PC-9 (cell line): ENCODE measurements around the gene NBEA. TPM values are rescaled to one million over a fixed set of nuclear protein-coding genes. Genes with fewer than 3 reads are reported as not detected.

Experiments
- BruUV-seq: library from RNA; stranded (reverse); fragments of 400-500 nt; replicated peaks from 2 replicates; lab custom pipeline; 2021; lab: Mats Ljungman, UMichigan
- CTCF ChIA-PET: fragments of 300-600 bp; sonication (Branson Sonifier 250); formaldehyde crosslinking; loops from one replicate; lab custom pipeline; 2022; ENCODE audit warnings: antibody characterized with exemption; lab: Charles Lee
- POLR2A ChIA-PET: fragments of 300-600 bp; sonication (Branson Sonifier 250); formaldehyde crosslinking; loops from one replicate; lab custom pipeline; 2022; ENCODE audit warnings: antibody characterized with exemption; ENCODE audit not compliant: unreplicated experiment; lab: Charles Lee
- DNase-seq, 2 experiments: peaks; one replicate each; pipeline versions ENCODE4 v3.0.0 to v3.0.0-alpha.2; 2015 to 2022; ENCODE audit warnings: mixed read lengths in 1 of 2
- H2AFZ ChIP-seq: fragments of 200-600 bp; sonication (generic); 2 replicates; pipeline ENCODE4 v1.8.1; 2017; ENCODE audit warnings: antibody characterized with exemption
- H3F3A ChIP-seq: fragments of 200-600 bp; sonication (generic); 2 replicates; pipeline ENCODE4 v1.8.1; 2017; ENCODE audit warnings: antibody characterized with exemption, mild to moderate bottlenecking, low read depth; ENCODE audit not compliant: insufficient read depth
- H3K27ac ChIP-seq: fragments of 200-600 bp; sonication (generic); 2 replicates; pipeline ENCODE4 v1.6.1; 2016; ENCODE audit warnings: mixed run types
- H3K27me3 ChIP-seq: fragments of 200-600 bp; sonication (generic); 2 replicates; pipeline ENCODE4 v1.6.1; 2016; ENCODE audit warnings: low read depth, mixed run types; ENCODE audit not compliant: insufficient read depth
- H3K36me3 ChIP-seq: fragments of 200-600 bp; sonication (generic); 2 replicates; pipeline ENCODE4 v1.6.1; 2016; ENCODE audit warnings: low read depth, mixed run types
- H3K4me1 ChIP-seq: fragments of 200-600 bp; sonication (generic); replicated peaks from 2 replicates; pipeline ENCODE4 v1.6.1; 2016; ENCODE audit warnings: mixed run types; ENCODE audit not compliant: insufficient read depth
- H3K4me2 ChIP-seq: fragments of 200-600 bp; sonication (generic); 2 replicates; pipeline ENCODE4 v1.6.1; 2017; ENCODE audit warnings: mixed run types
- H3K4me3 ChIP-seq: fragments of 200-600 bp; sonication (generic); 2 replicates; pipeline ENCODE4 v1.6.1; 2016; ENCODE audit warnings: mixed run types
- H3K79me2 ChIP-seq: fragments of 200-600 bp; sonication (generic); 2 replicates; pipeline ENCODE4 v1.6.1; 2017; ENCODE audit warnings: low read depth, mixed run types
- H3K9me2 ChIP-seq: fragments of 200-600 bp; sonication (generic); 2 replicates; pipeline ENCODE4 v1.8.1; 2017; ENCODE audit warnings: mild to moderate bottlenecking; ENCODE audit not compliant: insufficient read depth
- H3K9me3 ChIP-seq: fragments of 200-600 bp; sonication (generic); 2 replicates; pipeline ENCODE4 v1.8.1; 2016; ENCODE audit warnings: low read depth; ENCODE audit not compliant: insufficient read depth
- H4K20me1 ChIP-seq: fragments of 200-600 bp; sonication (generic); 2 replicates; pipeline ENCODE4 v1.8.1; 2017; ENCODE audit not compliant: insufficient read depth
- CTCF ChIP-seq: fragments of 200-600 bp; sonication (generic); conservative IDR thresholded peaks from 2 replicates; pipeline ENCODE4 v1.6.1; 2017; ENCODE audit warnings: mixed run types, antibody characterized with exemption, mild to moderate bottlenecking, moderate library complexity
- EZH2 ChIP-seq: fragments of 200-600 bp; sonication (generic); IDR thresholded peaks from 2 replicates; pipeline ENCODE4 v1.8.0; 2017; ENCODE audit warnings: antibody characterized with exemption, low read depth
- intact Hi-C: fragments of 100-400 bp; cut with micrococcal nuclease; formaldehyde crosslinking; loops from one replicate; pipeline ENCODE4 v1.10.0; 2022; ENCODE audit not compliant: unreplicated experiment
- total RNA-seq: library from RNA; stranded (reverse); gene quantifications from 2 replicates; pipeline ENCODE4 v1.2.3, GENCODE V29; 2021

Gene NBEA
- total RNA-seq, 1 experiment from 2014 or later, result 4.0 TPM

- Histone ChIP-seq H4K20me1 (no peaks in the 10 kb centered on the region), H3K79me2 (no peaks in the 10 kb centered on the region), H3K9me3 (no peaks in the 10 kb centered on the region), H3K4me3 (no peak overlapping the region), H3K36me3 (no peaks in the 10 kb centered on the region), H3K9me2 (no peaks in the 10 kb centered on the region), H3F3A (no peaks in the 10 kb centered on the region), H2AFZ (no peak overlapping the region), H3K27ac (no peak overlapping the region), H3K4me1 (no peaks in the 10 kb centered on the region), H3K27me3 (no peaks in the 10 kb centered on the region), H3K4me2 (no peak overlapping the region)
- intact Hi-C loops, result no loop called here
- ChIA-PET POLR2A (no interaction called here), CTCF (no interaction called here)
- no peak for TF ChIP-seq EZH2
- TF ChIP-seq CTCF, result no peak
- BruUV-seq, result no TSS peak
- no peak for DNase-seq
Measured at GRCh38 chr13:35500144-35500543, 558.1 kb downstream of the NBEA start.

DNA sequence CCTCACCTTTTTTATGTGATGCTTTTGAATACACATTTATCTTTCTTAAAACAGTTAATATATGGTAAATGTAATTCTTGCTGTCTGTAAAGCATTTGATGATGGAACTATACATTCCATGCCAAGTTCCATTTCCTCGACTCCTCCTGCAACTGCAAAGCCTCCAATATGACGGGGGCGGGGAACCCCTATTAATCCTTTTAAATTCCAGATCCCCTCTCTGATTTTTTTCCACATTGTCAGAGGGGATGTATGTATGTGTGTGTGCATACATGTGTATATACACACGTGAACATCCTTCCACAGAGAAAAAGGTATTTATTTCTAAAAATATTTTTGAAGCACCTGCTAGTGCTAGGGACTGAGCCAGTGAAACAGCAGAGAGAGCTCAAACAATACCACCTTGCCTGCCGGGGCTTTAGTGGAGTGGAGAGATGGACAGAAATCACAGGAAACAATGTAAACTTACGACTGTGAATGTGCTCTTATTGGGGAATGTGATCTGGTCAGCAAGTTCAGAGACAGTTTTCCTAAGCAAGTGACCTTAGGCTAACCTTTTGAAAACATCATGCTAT, 559.7 kb downstream of the NBEA start:
- H3K36me3 ChIP-seq, result no peaks in the 10 kb centered on the region
- DNase-seq, result no peak
- BruUV-seq, result no TSS peak
- intact Hi-C loops, result no loop called here
- TF ChIP-seq CTCF (no peak), EZH2 (no peak)
- ChIA-PET CTCF (no interaction called here), POLR2A (no interaction called here)
- H3K9me3 ChIP-seq, result no peaks in the 10 kb centered on the region
- no peaks in the 10 kb centered on the region for H3F3A ChIP-seq
- no peaks in the 10 kb centered on the region for H3K4me1 ChIP-seq
- no peaks in the 10 kb centered on the region for H3K27me3 ChIP-seq
- H4K20me1 ChIP-seq, result no peaks in the 10 kb centered on the region
- H3K79me2 ChIP-seq, result no peaks in the 10 kb centered on the region
- H3K4me3 ChIP-seq, result no peak overlapping the region
- H3K9me2 ChIP-seq, result no peaks in the 10 kb centered on the region
- H3K4me2 ChIP-seq, result no peak overlapping the region
- no peak overlapping the region for H3K27ac ChIP-seq
- no peak overlapping the region for H2AFZ ChIP-seq

DNA sequence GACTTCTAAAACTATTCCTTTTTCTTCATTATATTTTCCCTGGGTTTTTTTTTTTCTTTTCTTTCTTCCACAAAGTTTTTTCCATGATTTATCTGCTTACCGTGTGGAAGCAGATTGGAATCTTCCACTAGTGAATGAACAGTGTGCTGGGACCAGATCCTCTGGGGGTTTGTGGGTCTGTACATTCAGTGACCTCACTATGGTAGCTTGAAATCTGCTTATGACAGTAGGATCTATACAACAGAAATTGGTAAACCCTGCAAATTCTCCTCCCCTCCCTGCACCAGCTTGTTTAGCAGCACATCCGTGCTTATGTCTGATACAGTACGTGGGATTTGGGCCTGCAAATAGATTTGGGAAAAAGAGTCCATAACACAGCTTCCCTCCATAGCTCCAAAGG, 560.4 kb downstream of the NBEA start:
- no TSS peak for BruUV-seq
- H3K9me2 ChIP-seq, result no peaks in the 10 kb centered on the region
- H3K9me3 ChIP-seq, result no peaks in the 10 kb centered on the region
- no peak for DNase-seq
- H3K79me2 ChIP-seq, result no peaks in the 10 kb centered on the region
- no peaks in the 10 kb centered on the region for H4K20me1 ChIP-seq
- H3K36me3 ChIP-seq, result no peaks in the 10 kb centered on the region
- intact Hi-C loops, result no loop called here
- H3K4me1 ChIP-seq, result no peaks in the 10 kb centered on the region
- H3K4me2 ChIP-seq, result no peak overlapping the region
- ChIA-PET POLR2A (no interaction called here), CTCF (no interaction called here)
- H3F3A ChIP-seq, result no peaks in the 10 kb centered on the region
- H3K27ac ChIP-seq, result no peak overlapping the region
- H3K27me3 ChIP-seq, result no peaks in the 10 kb centered on the region
- no peak overlapping the region for H3K4me3 ChIP-seq
- H2AFZ ChIP-seq, result no peak overlapping the region
- TF ChIP-seq CTCF, result no peak
- TF ChIP-seq EZH2, result no peak
